K562 (cell line): ENCODE measurements around the gene UBE2V1. TPM values are rescaled to one million over a fixed set of nuclear protein-coding genes. Genes with fewer than 3 reads are reported as not detected.
A peak's percentile ranks its signal among the peaks of the same experiment; 100 is the strongest.

Experiments
- ATAC-seq: fragments of 200-7000 bp; cut with Tn5 transposase; 3 replicates; pipeline ENCODE4 v1.9.1; 2020; ENCODE audit warnings: moderate library complexity
- BruUV-seq: library from RNA; stranded (reverse); fragments of 400-500 nt; replicated peaks from 2 replicates; lab custom pipeline; 2021; lab: Mats Ljungman, UMichigan
- CTCF ChIA-PET: fragments of 300-600 bp; formaldehyde crosslinking; extraction: SDS; loops from one replicate; lab custom pipeline; 2021; ENCODE audit warnings: low intra/inter-chr PET ratio; lab: Yijun Ruan, JAX
- POLR2A ChIA-PET: fragments of 300-600, 350-650 bp; sonication (Branson Sonifier 250); formaldehyde crosslinking; extraction: SDS; loops from one replicate; lab custom pipeline; 2021; ENCODE audit warnings: antibody characterized with exemption, inconsistent platforms; lab: Yijun Ruan, JAX
- DNase-seq, 4 experiments: peaks; one replicate each; pipeline versions ENCODE4 v3.0.0 to v3.0.0-alpha.2; 2011 to 2018; ENCODE audit warnings: low spot score in 3 of 4, mixed read lengths in 3 of 4; ENCODE audit errors: extremely low read depth in 1 of 4
- FAIRE-seq: peaks from 2 replicates; lab custom pipeline; 2011; peaks lifted over from hg19 to GRCh38; lab: Jason Lieb, UNC
- H2AFZ ChIP-seq: 2 replicates; pipeline ENCODE4 v1.6.0; 2011; ENCODE audit warnings: low read depth, low read length, control low read depth, inconsistent platforms
- H3K27ac ChIP-seq: fragments of 200-600 bp; 3 replicates; pipeline ENCODE4 v1.8.0; 2011; ENCODE audit warnings: low read depth, mild to moderate bottlenecking, control low read depth, inconsistent platforms, low read length, moderate library complexity, mixed read lengths; ENCODE audit errors: extremely low read depth
- H3K27me3 ChIP-seq, 2 experiments: fragments of 300-600 bp in 1 of 2; 2 replicates in 1 of 2; 3 replicates in 1 of 2; pipeline versions ENCODE4 v1.6.0 to v1.8.0; 2011; ENCODE audit warnings: inconsistent platforms in 2 of 2, low read length in 2 of 2, mild to moderate bottlenecking in 1 of 2, mixed read lengths in 1 of 2, moderate library complexity in 1 of 2; ENCODE audit not compliant: control insufficient read depth in 2 of 2, insufficient read depth in 2 of 2
- H3K36me3 ChIP-seq: fragments of 300-600 bp; 3 replicates; pipeline ENCODE4 v1.8.0; 2011; ENCODE audit warnings: mild to moderate bottlenecking, low read length, inconsistent platforms; ENCODE audit not compliant: control insufficient read depth, insufficient read depth
- H3K4me1 ChIP-seq, 2 experiments: fragments of 200-600 bp in 1 of 2; replicated peaks in 1 of 2; 2 replicates in 1 of 2; 3 replicates in 1 of 2; pipeline versions ENCODE4 v1.5.1 to v1.8.0; 2011; ENCODE audit warnings: inconsistent platforms in 2 of 2, low read length in 2 of 2, mild to moderate bottlenecking in 1 of 2, mixed read lengths in 1 of 2, moderate library complexity in 1 of 2; ENCODE audit not compliant: control insufficient read depth in 2 of 2, insufficient read depth in 2 of 2
- H3K4me2 ChIP-seq: 2 replicates; pipeline ENCODE4 v1.6.1; 2011; ENCODE audit warnings: low read length, control low read depth, inconsistent platforms, mixed read lengths; ENCODE audit not compliant: insufficient read depth
- H3K4me3 ChIP-seq: fragments of 200-600 bp; sonication (generic), shearing (Covaris generic); 2 replicates; pipeline ENCODE4 v1.5.1; 2016; ENCODE audit warnings: control low read depth, inconsistent platforms
- H3K79me2 ChIP-seq: fragments of 200-600 bp; 3 replicates; pipeline ENCODE4 v1.8.0; 2011; ENCODE audit warnings: low read length, inconsistent platforms; ENCODE audit not compliant: control insufficient read depth, insufficient read depth
- H3K9ac ChIP-seq, 2 experiments: 2 replicates each; pipeline versions ENCODE4 v1.6.0 to v1.6.1; 2011; ENCODE audit warnings: low read depth in 2 of 2, low read length in 2 of 2, control low read depth in 1 of 2, inconsistent platforms in 1 of 2, mild to moderate bottlenecking in 1 of 2, mixed read lengths in 1 of 2; ENCODE audit not compliant: insufficient read depth in 1 of 2
- H3K9me1 ChIP-seq: one replicate; pipeline ENCODE4 v1.6.0; 2011; ENCODE audit warnings: inconsistent platforms, mild to moderate bottlenecking, low read length, moderate library complexity; ENCODE audit not compliant: control insufficient read depth, insufficient read depth
- H3K9me3 ChIP-seq: replicated peaks from 2 replicates; pipeline ENCODE4 v1.5.1; 2011; ENCODE audit warnings: low read depth, low read length, inconsistent platforms; ENCODE audit not compliant: control insufficient read depth, insufficient read depth
- H4K20me1 ChIP-seq: replicated peaks from 2 replicates; pipeline ENCODE4 v1.6.1; 2011; ENCODE audit warnings: low read length, inconsistent platforms, mixed read lengths; ENCODE audit not compliant: control insufficient read depth, insufficient read depth
- CTCF ChIP-seq, 3 experiments: IDR thresholded peaks in 2 of 3; conservative IDR thresholded peaks in 1 of 3; 2 replicates each; pipeline ENCODE4 v1.5.1; 2011 to 2012; ENCODE audit warnings: low read length in 3 of 3, mild to moderate bottlenecking in 3 of 3, control low read depth in 2 of 3, improper control_type of control experiment in 1 of 3, inconsistent platforms in 1 of 3, low read depth in 1 of 3, mixed read lengths in 1 of 3, moderate library complexity in 1 of 3; ENCODE audit not compliant: insufficient read depth in 2 of 3
- MNT ChIP-seq, 2 experiments: fragments of 450-650 bp; conservative IDR thresholded peaks; 2 replicates each; pipeline ENCODE4 v1.6.1; 2017; ENCODE audit warnings: mild to moderate bottlenecking in 2 of 2, moderate library complexity in 2 of 2
- ZBTB43 ChIP-seq: sonication (generic); formaldehyde crosslinking; IDR thresholded peaks from 2 replicates; pipeline ENCODE4 v1.8.0; 2023; ENCODE audit warnings: mild to moderate bottlenecking, missing genetic modification reagents
- WGBS: fragments of 100-300 bp; shearing (Covaris generic); methylation state at CpG from one replicate; pipeline ENCODE4 v1.1.6; 2016; ENCODE audit warnings: low coverage, mixed read lengths; ENCODE audit not compliant: insufficient coverage; ENCODE audit errors: missing lambda C conversion rate; 5-methylcytosine and 5-hydroxymethylcytosine counted together
- in situ Hi-C: fragments of 300-500 bp; cut with MboI; formaldehyde crosslinking; loops from 4 replicates; pipeline ENCODE4 v1.15.0; 2018; ENCODE audit warnings: inconsistent platforms, mixed read lengths
- intact Hi-C: fragments of 100-400 bp; cut with micrococcal nuclease; formaldehyde crosslinking; loops from 2 replicates; pipeline ENCODE4 v1.14.2; 2022
- polyA plus RNA-seq, 8 experiments: library from polyadenylated mRNA; depleted of rRNA in 4 of 8; stranded (reverse) in 5 of 8; unstranded in 3 of 8; fragments of >200 nt; fragmentation: Nextera tagmentation in 2 of 8; fragmentation: Illumina TruSeq in 1 of 8; extraction: Ambion mirVana in 2 of 8; extraction: Trizol in 1 of 8; gene quantifications; 2 replicates each; pipeline versions ENCODE4 v1.2.1 to v1.2.3, GENCODE V29; 2011 to 2014; ENCODE audit warnings: inconsistent platforms in 1 of 8, missing spikeins in 1 of 8
- total RNA-seq, 7 experiments: library from RNA; depleted of rRNA in 6 of 7; stranded (reverse); fragments of >200 nt in 6 of 7; fragmentation: Illumina TruSeq in 2 of 7; extraction: Trizol in 2 of 7; gene quantifications; 2 replicates each; pipeline versions ENCODE4 v1.2.1 to v1.2.3, GENCODE V29; 2011 to 2021; ENCODE audit warnings: low replicate concordance in 1 of 7

The UBE2V1 gene
- total and polyA plus RNA-seq, 9 of the 15 experiments (the other 6 are each of a cell fraction or from before 2014, with no cell fraction given), result 93.0 to 357 (median 119) TPM

DNA sequence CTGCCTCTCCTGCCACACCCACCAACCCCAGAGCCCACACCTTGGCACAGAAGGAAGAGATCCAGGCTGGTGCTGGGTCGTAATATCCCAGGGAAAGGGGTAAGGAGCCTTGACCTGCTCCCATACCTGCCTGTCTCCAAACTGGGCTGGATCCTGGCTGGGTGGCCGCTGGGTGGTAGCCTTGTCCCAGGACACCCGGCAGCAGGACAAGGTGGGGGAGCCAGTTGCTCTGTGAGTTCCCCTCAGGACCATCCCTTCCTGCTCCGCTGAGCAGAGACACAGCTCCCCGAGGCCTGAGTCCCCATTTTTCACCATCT is 58.8 kb downstream of the UBE2V1 start:
- intact Hi-C loops (no loop called here), in situ Hi-C loops (no loop called here)
- no peaks in the 10 kb centered on the region for H3K36me3 ChIP-seq
- no peaks in the 10 kb centered on the region for H4K20me1 ChIP-seq
- DNase-seq (no peak), FAIRE-seq (no peak), ATAC-seq (no peak; the same call in 2 of the 3 replicates)
- no peak for TF ChIP-seq ZBTB43 (CRISPR knock-in tag)
- TF ChIP-seq MNT (conservative IDR thresholded peaks at IDR 0.05), result no peak
- TF ChIP-seq CTCF (IDR thresholded peaks at IDR 0.05 in 2 of 3, conservative IDR thresholded peaks at IDR 0.05 in 1 of 3; ENCODE audit: insufficient read depth in 2 of 3, low read depth in 1 of 3, low read length in 3 of 3), result 0 out of 6 replicates have a peak, but pooled peaks of 1 of the 3 experiments have one; percentile 5
- H3K27ac ChIP-seq, result no peak overlapping the region
- no TSS peak for BruUV-seq
- CTCF ChIA-PET, result no interaction called here
- POLR2A ChIA-PET, result interaction anchor here (0.6 kb wide), 2 partner anchors 28 to 723 kb away, joined by 3 to 6 read pairs; no protein-coding TSS in a partner anchor
- H3K9ac ChIP-seq, result no peak overlapping the region
- H2AFZ ChIP-seq, result no peak overlapping the region
- peaks cover 12 to 34% of the 10 kb centered on the region in 2 experiments for H3K4me1 ChIP-seq
- H3K4me2 ChIP-seq, result no peak overlapping the region
- no peak overlapping the region for H3K4me3 ChIP-seq
- no peaks in the 10 kb centered on the region for H3K9me1 ChIP-seq
- WGBS, result 38% methylated on average over 5 of the region's 5 CpGs
- H3K27me3 ChIP-seq, result no peaks in the 10 kb centered on the region
- no peaks in the 10 kb centered on the region for H3K9me3 ChIP-seq
- no peaks in the 10 kb centered on the region for H3K79me2 ChIP-seq
